PC-9 (cell line): ENCODE measurements around the gene ADAMTSL2. TPM values are rescaled to one million over a fixed set of nuclear protein-coding genes. Genes with fewer than 3 reads are reported as not detected.

Experiments
- BruUV-seq: library from RNA; stranded (reverse); fragments of 400-500 nt; replicated peaks from 2 replicates; lab custom pipeline; 2021; lab: Mats Ljungman, UMichigan
- CTCF ChIA-PET: fragments of 300-600 bp; sonication (Branson Sonifier 250); formaldehyde crosslinking; loops from one replicate; lab custom pipeline; 2022; ENCODE audit warnings: antibody characterized with exemption; lab: Charles Lee
- POLR2A ChIA-PET: fragments of 300-600 bp; sonication (Branson Sonifier 250); formaldehyde crosslinking; loops from one replicate; lab custom pipeline; 2022; ENCODE audit warnings: antibody characterized with exemption; ENCODE audit not compliant: unreplicated experiment; lab: Charles Lee
- DNase-seq, 2 experiments: peaks; one replicate each; pipeline versions ENCODE4 v3.0.0 to v3.0.0-alpha.2; 2015 to 2022; ENCODE audit warnings: mixed read lengths in 1 of 2
- H2AFZ ChIP-seq: fragments of 200-600 bp; sonication (generic); 2 replicates; pipeline ENCODE4 v1.8.1; 2017; ENCODE audit warnings: antibody characterized with exemption
- H3F3A ChIP-seq: fragments of 200-600 bp; sonication (generic); 2 replicates; pipeline ENCODE4 v1.8.1; 2017; ENCODE audit warnings: antibody characterized with exemption, mild to moderate bottlenecking, low read depth; ENCODE audit not compliant: insufficient read depth
- H3K27ac ChIP-seq: fragments of 200-600 bp; sonication (generic); 2 replicates; pipeline ENCODE4 v1.6.1; 2016; ENCODE audit warnings: mixed run types
- H3K27me3 ChIP-seq: fragments of 200-600 bp; sonication (generic); 2 replicates; pipeline ENCODE4 v1.6.1; 2016; ENCODE audit warnings: low read depth, mixed run types; ENCODE audit not compliant: insufficient read depth
- H3K36me3 ChIP-seq: fragments of 200-600 bp; sonication (generic); 2 replicates; pipeline ENCODE4 v1.6.1; 2016; ENCODE audit warnings: low read depth, mixed run types
- H3K4me1 ChIP-seq: fragments of 200-600 bp; sonication (generic); replicated peaks from 2 replicates; pipeline ENCODE4 v1.6.1; 2016; ENCODE audit warnings: mixed run types; ENCODE audit not compliant: insufficient read depth
- H3K4me2 ChIP-seq: fragments of 200-600 bp; sonication (generic); 2 replicates; pipeline ENCODE4 v1.6.1; 2017; ENCODE audit warnings: mixed run types
- H3K4me3 ChIP-seq: fragments of 200-600 bp; sonication (generic); 2 replicates; pipeline ENCODE4 v1.6.1; 2016; ENCODE audit warnings: mixed run types
- H3K79me2 ChIP-seq: fragments of 200-600 bp; sonication (generic); 2 replicates; pipeline ENCODE4 v1.6.1; 2017; ENCODE audit warnings: low read depth, mixed run types
- H3K9me2 ChIP-seq: fragments of 200-600 bp; sonication (generic); 2 replicates; pipeline ENCODE4 v1.8.1; 2017; ENCODE audit warnings: mild to moderate bottlenecking; ENCODE audit not compliant: insufficient read depth
- H3K9me3 ChIP-seq: fragments of 200-600 bp; sonication (generic); 2 replicates; pipeline ENCODE4 v1.8.1; 2016; ENCODE audit warnings: low read depth; ENCODE audit not compliant: insufficient read depth
- H4K20me1 ChIP-seq: fragments of 200-600 bp; sonication (generic); 2 replicates; pipeline ENCODE4 v1.8.1; 2017; ENCODE audit not compliant: insufficient read depth
- EZH2 ChIP-seq: fragments of 200-600 bp; sonication (generic); IDR thresholded peaks from 2 replicates; pipeline ENCODE4 v1.8.0; 2017; ENCODE audit warnings: antibody characterized with exemption, low read depth
- intact Hi-C: fragments of 100-400 bp; cut with micrococcal nuclease; formaldehyde crosslinking; loops from one replicate; pipeline ENCODE4 v1.10.0; 2022; ENCODE audit not compliant: unreplicated experiment
- total RNA-seq: library from RNA; stranded (reverse); gene quantifications from 2 replicates; pipeline ENCODE4 v1.2.3, GENCODE V29; 2021
- TF ChIP-seq, protein P1 (sequence below): fragments of 200-600 bp; sonication (generic); conservative IDR thresholded peaks from 2 replicates; pipeline ENCODE4 v1.6.1; 2017; ENCODE audit warnings: mixed run types, antibody characterized with exemption, mild to moderate bottlenecking, moderate library complexity

Gene ADAMTSL2
- total RNA-seq, 1 experiment from 2014 or later = 0.39 TPM

DNA sequence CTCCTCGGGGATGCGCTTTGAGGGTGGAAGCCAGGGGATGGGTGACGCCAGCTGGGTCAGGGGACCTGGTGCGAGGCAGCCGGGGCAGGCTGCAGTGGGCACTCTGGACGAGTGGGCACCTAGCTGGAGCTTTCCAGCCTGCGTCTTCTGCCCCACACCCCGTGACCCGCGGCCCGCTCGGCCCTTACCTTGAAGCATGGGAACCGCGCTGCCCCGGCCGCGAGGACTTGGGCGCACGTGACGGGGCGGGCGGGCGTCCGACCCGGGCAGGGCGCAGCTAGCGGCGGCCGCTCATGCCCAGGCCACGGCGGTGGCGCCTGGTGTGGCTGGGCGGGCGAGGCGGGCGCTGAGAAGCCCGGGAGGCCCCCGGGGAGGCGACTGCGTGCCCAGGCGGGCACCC lies 74.4 kb downstream of the ADAMTSL2 start:
- Histone ChIP-seq H3K79me2 (no peaks in the 10 kb centered on the region), H3K36me3 (no peaks in the 10 kb centered on the region), H4K20me1 (peaks cover 5% of the 10 kb centered on the region; the same call in 1 of the 2 replicates), H3K4me1 (no peaks in the 10 kb centered on the region), H2AFZ (no peak overlapping the region), H3K9me2 (no peaks in the 10 kb centered on the region), H3K4me2 (no peak overlapping the region), H3K4me3 (no peak overlapping the region), H3K27me3 (peaks cover 94% of the 10 kb centered on the region), H3K27ac (no peak overlapping the region), H3F3A (no peaks in the 10 kb centered on the region), H3K9me3 (no peaks in the 10 kb centered on the region)
- ChIA-PET POLR2A (no interaction called here), CTCF (no interaction called here)
- no peak for DNase-seq
- intact Hi-C loops = no loop called here
- TF ChIP-seq EZH2 = no peak
- TF ChIP-seq, protein P1, sequence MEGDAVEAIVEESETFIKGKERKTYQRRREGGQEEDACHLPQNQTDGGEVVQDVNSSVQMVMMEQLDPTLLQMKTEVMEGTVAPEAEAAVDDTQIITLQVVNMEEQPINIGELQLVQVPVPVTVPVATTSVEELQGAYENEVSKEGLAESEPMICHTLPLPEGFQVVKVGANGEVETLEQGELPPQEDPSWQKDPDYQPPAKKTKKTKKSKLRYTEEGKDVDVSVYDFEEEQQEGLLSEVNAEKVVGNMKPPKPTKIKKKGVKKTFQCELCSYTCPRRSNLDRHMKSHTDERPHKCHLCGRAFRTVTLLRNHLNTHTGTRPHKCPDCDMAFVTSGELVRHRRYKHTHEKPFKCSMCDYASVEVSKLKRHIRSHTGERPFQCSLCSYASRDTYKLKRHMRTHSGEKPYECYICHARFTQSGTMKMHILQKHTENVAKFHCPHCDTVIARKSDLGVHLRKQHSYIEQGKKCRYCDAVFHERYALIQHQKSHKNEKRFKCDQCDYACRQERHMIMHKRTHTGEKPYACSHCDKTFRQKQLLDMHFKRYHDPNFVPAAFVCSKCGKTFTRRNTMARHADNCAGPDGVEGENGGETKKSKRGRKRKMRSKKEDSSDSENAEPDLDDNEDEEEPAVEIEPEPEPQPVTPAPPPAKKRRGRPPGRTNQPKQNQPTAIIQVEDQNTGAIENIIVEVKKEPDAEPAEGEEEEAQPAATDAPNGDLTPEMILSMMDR = no peak
- BruUV-seq = no TSS peak

DNA sequence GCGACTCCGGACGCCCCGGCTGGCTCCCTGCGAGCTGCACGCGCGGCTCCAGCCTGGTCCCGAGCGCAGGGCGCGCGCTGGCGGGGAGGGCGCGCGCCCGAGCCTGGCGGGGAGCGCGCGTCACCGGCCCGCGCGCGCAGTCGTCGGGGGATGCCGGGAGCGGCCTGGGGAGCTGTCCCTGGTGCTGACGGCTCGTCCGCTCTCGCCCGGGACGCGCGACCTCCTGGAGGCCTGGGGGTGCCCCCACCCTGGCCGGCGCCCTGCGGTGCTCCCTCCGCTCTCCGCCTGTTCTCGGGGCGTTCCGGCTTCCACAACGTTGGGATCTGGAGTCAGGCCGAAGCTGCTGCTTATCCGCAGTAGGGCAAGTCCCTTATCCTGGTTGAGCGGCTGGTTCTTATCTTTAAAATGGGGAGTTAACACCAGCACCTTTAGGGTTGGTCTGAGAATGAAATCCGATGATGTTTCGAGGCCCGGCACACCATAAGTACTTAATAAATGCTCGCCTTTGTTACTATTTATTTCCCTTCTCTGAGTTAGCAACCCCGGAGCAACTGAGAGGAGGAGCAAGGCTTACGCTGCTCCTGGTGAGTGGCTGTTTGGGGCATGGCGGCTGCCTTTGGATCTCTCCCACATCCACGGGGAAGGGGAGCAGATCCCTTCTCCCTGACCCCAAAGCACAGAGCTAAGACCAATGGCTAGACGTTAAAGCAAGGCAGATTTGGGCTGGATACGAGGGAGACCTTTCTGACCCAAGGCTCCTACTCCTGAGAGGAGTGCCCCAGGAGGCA lies 75.0 kb downstream of the ADAMTSL2 start, which contains the start of gene FAM163B:
TSS of gene FAM163B (minus strand) at position 79 of the 788 bp plus-strand sequence. CDS start 29,166 bp downstream, outside the sequence.
- Histone ChIP-seq H3K4me1 (no peaks in the 10 kb centered on the region), H3K9me2 (no peaks in the 10 kb centered on the region), H3K36me3 (no peaks in the 10 kb centered on the region), H3K27ac (no peak within 1 kb of the TSS), H3K9me3 (no peaks in the 10 kb centered on the region), H3K4me3 (no peak within 1 kb of the TSS), H4K20me1 (peaks cover 5% of the 10 kb centered on the region; the same call in 1 of the 2 replicates), H3K79me2 (no peaks in the 10 kb centered on the region), H2AFZ (no peak within 1 kb of the TSS), H3K27me3 (peaks cover 94% of the 10 kb centered on the region), H3F3A (no peaks in the 10 kb centered on the region), H3K4me2 (no peak within 1 kb of the TSS)
- intact Hi-C loops = no loop called here
- ChIA-PET POLR2A (no interaction called here), CTCF (no interaction called here)
- TF ChIP-seq, protein P1 = no peak
- TF ChIP-seq EZH2 = no peak
- no peak for DNase-seq
- no TSS peak for BruUV-seq

DNA sequence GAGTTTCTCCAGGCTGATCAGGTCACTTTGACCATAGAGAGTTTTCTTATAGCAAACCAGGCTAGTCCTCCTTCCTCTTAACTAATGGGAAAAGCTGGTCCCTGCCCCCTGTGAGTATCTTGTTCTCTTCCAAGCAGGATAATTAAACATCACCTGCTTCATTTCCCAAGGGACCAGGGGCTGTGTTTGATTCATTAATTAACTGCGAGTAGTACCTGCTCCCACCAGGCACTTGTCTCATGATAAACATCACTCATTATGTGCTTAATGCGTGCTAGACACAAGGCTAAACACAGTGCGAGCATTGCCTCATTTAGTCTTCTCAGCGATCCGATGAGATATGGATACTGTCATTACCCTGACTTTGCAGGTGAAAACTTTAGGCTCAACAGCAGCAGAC lies 76.3 kb downstream of the ADAMTSL2 start:
- Histone ChIP-seq H3K4me3 (no peak overlapping the region), H3K27me3 (peaks cover 94% of the 10 kb centered on the region), H3K4me2 (no peak overlapping the region), H4K20me1 (peaks cover 5% of the 10 kb centered on the region; the same call in 1 of the 2 replicates), H2AFZ (no peak overlapping the region), H3K9me2 (no peaks in the 10 kb centered on the region), H3K27ac (no peak overlapping the region), H3K79me2 (no peaks in the 10 kb centered on the region), H3F3A (no peaks in the 10 kb centered on the region), H3K4me1 (no peaks in the 10 kb centered on the region), H3K9me3 (no peaks in the 10 kb centered on the region), H3K36me3 (no peaks in the 10 kb centered on the region)
- TF ChIP-seq EZH2 = no peak
- TF ChIP-seq, protein P1 = no peak
- ChIA-PET CTCF (no interaction called here), POLR2A (no interaction called here)
- DNase-seq = no peak
- BruUV-seq = no TSS peak
- intact Hi-C loops = no loop called here
